Caco-2 (cell line): ENCODE results near the gene SLC39A10. TPM values are rescaled to one million over a fixed set of nuclear protein-coding genes. Genes with fewer than 3 reads are reported as not detected.

ENCODE experiments used
- BruUV-seq: library from RNA; stranded (reverse); fragments of 400-500 nt; replicated peaks from 2 replicates; lab custom pipeline; 2021; lab: Mats Ljungman, UMichigan
- CTCF ChIA-PET: fragments of 300-600 bp; sonication (Branson Sonifier 250); formaldehyde crosslinking; loops from one replicate; lab custom pipeline; 2022; ENCODE audit warnings: antibody characterized with exemption; lab: Charles Lee
- POLR2A ChIA-PET: fragments of 300-600 bp; sonication (Branson Sonifier 250); formaldehyde crosslinking; loops from one replicate; lab custom pipeline; 2022; ENCODE audit warnings: antibody characterized with exemption; lab: Charles Lee
- DNase-seq, 2 experiments: peaks; one replicate each; pipeline versions ENCODE4 v3.0.0 to v3.0.0-alpha.2; 2020 to 2022
- H3K27me3 ChIP-seq: replicated peaks from 2 replicates; pipeline ENCODE4 v1.6.0; 2011; ENCODE audit warnings: low read length; ENCODE audit not compliant: control insufficient read depth, insufficient read depth
- H3K36me3 ChIP-seq: 2 replicates; pipeline ENCODE4 v1.5.1; 2011; ENCODE audit warnings: low read length; ENCODE audit not compliant: control insufficient read depth, insufficient read depth
- H3K4me1 ChIP-seq: fragments of 250-450 bp; sonication (Bioruptor Pico); 2 replicates; pipeline ENCODE4 v1.5.1; 2020; ENCODE audit warnings: mild to moderate bottlenecking
- H3K4me3 ChIP-seq: 2 replicates; pipeline ENCODE4 v1.5.1; 2011; ENCODE audit warnings: low read depth, mild to moderate bottlenecking, control low read depth, low read length
- H3K9me3 ChIP-seq: fragments of 250-450 bp; sonication (Bioruptor Pico); 2 replicates; pipeline ENCODE4 v1.5.1; 2020; ENCODE audit warnings: mild to moderate bottlenecking, moderate library complexity
- H3K27ac Mint-ChIP-seq: one replicate; pipeline ENCODE4 v1.8.0; 2022; ENCODE audit warnings: mixed read lengths; ENCODE audit not compliant: unreplicated experiment
- H3K27me3 Mint-ChIP-seq: one replicate; pipeline ENCODE4 v1.8.0; 2022; ENCODE audit warnings: mixed read lengths; ENCODE audit not compliant: insufficient read depth, unreplicated experiment
- H3K36me3 Mint-ChIP-seq: one replicate; pipeline ENCODE4 v1.8.0; 2022; ENCODE audit warnings: mild to moderate bottlenecking, mixed read lengths; ENCODE audit not compliant: insufficient read depth, unreplicated experiment
- H3K4me1 Mint-ChIP-seq: one replicate; pipeline ENCODE4 v1.8.0; 2022; ENCODE audit warnings: low read depth, mixed read lengths; ENCODE audit not compliant: unreplicated experiment
- H3K4me3 Mint-ChIP-seq: one replicate; pipeline ENCODE4 v1.8.0; 2022; ENCODE audit warnings: mild to moderate bottlenecking, moderate library complexity, mixed read lengths; ENCODE audit not compliant: unreplicated experiment
- H3K9me3 Mint-ChIP-seq: one replicate; pipeline ENCODE4 v1.8.0; 2022; ENCODE audit warnings: mixed read lengths; ENCODE audit not compliant: unreplicated experiment
- intact Hi-C: fragments of 100-400 bp; cut with micrococcal nuclease; formaldehyde crosslinking; loops from one replicate; pipeline ENCODE4 v1.10.0; 2022; ENCODE audit not compliant: unreplicated experiment
- total RNA-seq: library from RNA; stranded (reverse); gene quantifications from 2 replicates; pipeline ENCODE4 v1.2.3, GENCODE V29; 2022
- TF ChIP-seq, protein P1 (sequence below), 2 experiments: fragments of 200-600 bp in 1 of 2; IDR thresholded peaks; 1 replicate in 1 of 2; 2 replicates in 1 of 2; pipeline versions ENCODE4 v1.5.1 to v1.8.0; 2011 to 2022; ENCODE audit warnings: antibody characterized with exemption in 1 of 2, control low read depth in 1 of 2, inconsistent platforms in 1 of 2, low read depth in 1 of 2, low read length in 1 of 2, mild to moderate bottlenecking in 1 of 2, moderate library complexity in 1 of 2; ENCODE audit not compliant: insufficient read depth in 1 of 2, severe bottlenecking in 1 of 2, unreplicated experiment in 1 of 2

SLC39A10 gene
- total RNA-seq, 1 experiment from 2014 or later: 45.5 TPM

DNA sequence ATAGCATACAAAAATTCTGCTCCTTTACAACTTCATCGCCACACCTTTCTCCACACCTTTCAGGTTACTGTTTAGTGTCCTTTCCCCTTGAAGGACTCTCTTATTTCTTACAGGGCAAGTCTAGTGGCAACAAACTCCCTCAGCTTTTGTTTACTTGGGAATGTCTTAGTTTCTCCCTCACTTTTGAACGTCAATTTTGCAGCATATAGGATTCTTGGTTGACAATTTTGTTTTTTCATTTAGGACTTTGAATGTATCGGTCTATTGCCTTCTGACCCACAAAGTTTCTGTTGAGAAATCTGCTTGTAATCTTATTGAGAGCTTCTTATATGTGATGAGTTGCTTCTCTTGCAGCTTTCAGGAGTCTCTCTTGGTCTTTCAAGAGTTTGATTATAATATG is 43.5 kb downstream of the SLC39A10 start:
- Mint-ChIP-seq H3K9me3 (peaks cover 9% of the 10 kb centered on the region), H3K36me3 (no peaks in the 10 kb centered on the region), H3K4me3 (no peak overlapping the region), H3K4me1 (no peaks in the 10 kb centered on the region), H3K27me3 (no peaks in the 10 kb centered on the region), H3K27ac (no peak overlapping the region)
- intact Hi-C loops: no loop called here
- Histone ChIP-seq H3K4me1 (no peaks in the 10 kb centered on the region), H3K9me3 (peaks cover 7% of the 10 kb centered on the region; the same call in 1 of the 2 replicates), H3K4me3 (no peak overlapping the region), H3K27me3 (no peaks in the 10 kb centered on the region), H3K36me3 (no peaks in the 10 kb centered on the region)
- ChIA-PET CTCF (no interaction called here), POLR2A (no interaction called here)
- TF ChIP-seq, protein P1, sequence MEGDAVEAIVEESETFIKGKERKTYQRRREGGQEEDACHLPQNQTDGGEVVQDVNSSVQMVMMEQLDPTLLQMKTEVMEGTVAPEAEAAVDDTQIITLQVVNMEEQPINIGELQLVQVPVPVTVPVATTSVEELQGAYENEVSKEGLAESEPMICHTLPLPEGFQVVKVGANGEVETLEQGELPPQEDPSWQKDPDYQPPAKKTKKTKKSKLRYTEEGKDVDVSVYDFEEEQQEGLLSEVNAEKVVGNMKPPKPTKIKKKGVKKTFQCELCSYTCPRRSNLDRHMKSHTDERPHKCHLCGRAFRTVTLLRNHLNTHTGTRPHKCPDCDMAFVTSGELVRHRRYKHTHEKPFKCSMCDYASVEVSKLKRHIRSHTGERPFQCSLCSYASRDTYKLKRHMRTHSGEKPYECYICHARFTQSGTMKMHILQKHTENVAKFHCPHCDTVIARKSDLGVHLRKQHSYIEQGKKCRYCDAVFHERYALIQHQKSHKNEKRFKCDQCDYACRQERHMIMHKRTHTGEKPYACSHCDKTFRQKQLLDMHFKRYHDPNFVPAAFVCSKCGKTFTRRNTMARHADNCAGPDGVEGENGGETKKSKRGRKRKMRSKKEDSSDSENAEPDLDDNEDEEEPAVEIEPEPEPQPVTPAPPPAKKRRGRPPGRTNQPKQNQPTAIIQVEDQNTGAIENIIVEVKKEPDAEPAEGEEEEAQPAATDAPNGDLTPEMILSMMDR (IDR thresholded peaks at IDR 0.05; ENCODE audit: insufficient read depth in 1 of 2, low read depth in 1 of 2, low read length in 1 of 2, severe bottlenecking in 1 of 2, unreplicated experiment in 1 of 2): no peak
- no TSS peak for BruUV-seq
- no peak for DNase-seq

DNA sequence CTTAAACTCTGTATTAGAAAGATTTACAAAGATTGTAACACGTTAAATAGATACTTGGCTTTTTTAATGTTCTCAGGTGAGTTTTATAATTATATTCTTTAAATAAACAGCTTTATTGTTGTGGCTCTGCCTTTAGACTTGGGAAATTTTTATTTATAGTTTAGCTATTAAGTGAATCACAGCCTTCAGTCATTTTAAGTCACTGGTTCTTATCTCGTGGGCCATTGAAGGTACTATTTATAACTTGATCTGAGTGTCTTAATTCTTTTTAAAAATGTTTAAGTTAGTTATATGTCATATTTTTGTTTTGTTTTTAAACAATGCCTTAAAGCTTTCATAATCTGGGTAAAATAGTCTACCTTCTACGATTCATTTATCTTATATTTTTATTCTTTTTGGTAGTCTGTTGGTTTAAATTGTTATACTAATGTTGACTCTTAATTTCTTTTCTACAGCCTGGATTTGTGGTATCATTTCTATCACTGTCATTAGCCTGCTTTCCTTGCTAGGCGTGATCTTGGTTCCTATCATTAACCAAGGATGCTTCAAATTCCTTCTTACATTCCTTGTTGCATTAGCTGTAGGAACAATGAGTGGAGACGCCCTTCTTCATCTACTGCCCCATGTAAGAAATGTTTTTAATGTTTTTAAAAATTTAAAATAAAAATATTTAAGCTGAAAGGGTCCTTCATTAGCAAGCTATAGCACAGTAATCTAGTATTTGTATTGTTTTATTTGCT is 49.3 kb downstream of the SLC39A10 start:
- no peak for DNase-seq
- POLR2A ChIA-PET: no interaction called here
- H3K27ac Mint-ChIP-seq: peak overlapping the region; percentile 50
- Histone ChIP-seq H3K36me3 (no peaks in the 10 kb centered on the region; the same call in 1 of the 2 replicates), H3K9me3 (no peaks in the 10 kb centered on the region), H3K4me3 (no peak overlapping the region), H3K27me3 (no peaks in the 10 kb centered on the region), H3K4me1 (peaks cover 15% of the 10 kb centered on the region)
- CTCF ChIA-PET: no interaction called here
- no peaks in the 10 kb centered on the region for H3K36me3 Mint-ChIP-seq
- BruUV-seq: no TSS peak
- H3K9me3 Mint-ChIP-seq: no peaks in the 10 kb centered on the region
- peaks cover 21% of the 10 kb centered on the region for H3K4me1 Mint-ChIP-seq
- intact Hi-C loops: no loop called here
- no peaks in the 10 kb centered on the region for H3K27me3 Mint-ChIP-seq
- TF ChIP-seq, protein P1 (IDR thresholded peaks at IDR 0.05; ENCODE audit: insufficient read depth in 1 of 2, low read depth in 1 of 2, low read length in 1 of 2, severe bottlenecking in 1 of 2, unreplicated experiment in 1 of 2): no peak
- peak overlapping the region; percentile 30 for H3K4me3 Mint-ChIP-seq

DNA sequence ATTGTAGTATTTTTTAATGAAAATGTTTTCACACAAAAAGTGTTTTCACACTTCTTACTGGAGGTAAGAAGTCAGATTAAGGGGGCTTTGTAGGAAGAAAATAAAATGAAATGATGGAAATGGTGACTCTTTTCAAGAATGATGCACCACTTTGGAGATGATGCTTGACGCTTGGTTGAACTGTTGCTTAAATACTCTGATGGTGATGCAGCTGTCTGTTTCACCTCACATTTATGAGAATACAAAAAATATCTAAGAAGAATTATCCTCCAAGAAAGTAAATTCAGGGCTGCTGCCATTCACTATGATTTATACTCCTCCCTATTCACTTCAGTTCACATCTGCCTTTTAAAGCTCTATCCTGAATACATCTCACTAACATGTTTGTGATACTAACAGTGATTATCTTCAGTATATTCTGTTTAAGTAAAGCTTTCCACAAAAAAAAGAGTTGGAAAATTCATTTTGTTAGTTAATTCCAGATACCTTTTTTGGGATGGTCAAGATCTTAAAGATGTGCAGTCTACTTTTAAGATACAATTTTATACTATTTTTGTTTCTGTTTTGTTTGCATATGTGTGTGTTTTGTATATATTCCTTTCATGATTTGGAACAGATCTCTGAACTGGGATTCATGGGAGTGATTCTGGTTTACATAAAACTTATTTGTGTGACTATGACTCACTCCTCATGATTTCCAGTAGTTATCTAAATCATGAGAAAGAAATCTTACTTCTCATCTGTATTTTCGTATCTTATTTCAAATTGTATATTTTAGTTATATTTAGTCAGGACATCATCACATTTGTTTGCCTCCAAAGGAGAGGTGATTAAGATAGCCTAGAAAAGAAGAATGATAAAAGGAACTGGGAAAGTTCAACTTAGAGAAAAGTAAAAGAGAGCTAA is 53.1 kb downstream of the SLC39A10 start:
- H3K27ac Mint-ChIP-seq: no peak overlapping the region
- intact Hi-C loops: no loop called here
- no peaks in the 10 kb centered on the region for H3K27me3 Mint-ChIP-seq
- ChIA-PET CTCF (no interaction called here), POLR2A (no interaction called here)
- no TSS peak for BruUV-seq
- TF ChIP-seq, protein P1 (IDR thresholded peaks at IDR 0.05; ENCODE audit: insufficient read depth in 1 of 2, low read depth in 1 of 2, low read length in 1 of 2, severe bottlenecking in 1 of 2, unreplicated experiment in 1 of 2): no peak
- peaks cover 21% of the 10 kb centered on the region for H3K4me1 ChIP-seq
- peaks cover 6% of the 10 kb centered on the region for H3K36me3 Mint-ChIP-seq
- H3K4me3 ChIP-seq: no peak overlapping the region
- H3K4me1 Mint-ChIP-seq: peaks cover 33% of the 10 kb centered on the region
- H3K9me3 ChIP-seq: no peaks in the 10 kb centered on the region
- H3K9me3 Mint-ChIP-seq: no peaks in the 10 kb centered on the region
- DNase-seq: no peak
- H3K27me3 ChIP-seq: no peaks in the 10 kb centered on the region
- no peaks in the 10 kb centered on the region; the same call in 1 of the 2 replicates for H3K36me3 ChIP-seq
- H3K4me3 Mint-ChIP-seq: no peak overlapping the region
